ENCODE data around the gene CTBP2. TPM values are rescaled to one million over a fixed set of nuclear protein-coding genes. Genes with fewer than 3 reads are reported as not detected.

The CTBP2 gene
- total RNA-seq, 1 donor from 2014 or later, result 73.0 TPM

GRCh38 chr10:125128397-125129075, 31.8 kb downstream of the CTBP2 start:
- H3K36me3 ChIP-seq, result peaks cover 27% of the 10 kb centered on the region
- no peak overlapping the region for H3K4me3 ChIP-seq
- ATAC-seq, result no peak
- no peaks in the 10 kb centered on the region for H3K27me3 ChIP-seq (ENCODE audit: low read depth)
- peaks cover 34% of the 10 kb centered on the region for H3K4me1 ChIP-seq
- TF ChIP-seq, protein P1, sequence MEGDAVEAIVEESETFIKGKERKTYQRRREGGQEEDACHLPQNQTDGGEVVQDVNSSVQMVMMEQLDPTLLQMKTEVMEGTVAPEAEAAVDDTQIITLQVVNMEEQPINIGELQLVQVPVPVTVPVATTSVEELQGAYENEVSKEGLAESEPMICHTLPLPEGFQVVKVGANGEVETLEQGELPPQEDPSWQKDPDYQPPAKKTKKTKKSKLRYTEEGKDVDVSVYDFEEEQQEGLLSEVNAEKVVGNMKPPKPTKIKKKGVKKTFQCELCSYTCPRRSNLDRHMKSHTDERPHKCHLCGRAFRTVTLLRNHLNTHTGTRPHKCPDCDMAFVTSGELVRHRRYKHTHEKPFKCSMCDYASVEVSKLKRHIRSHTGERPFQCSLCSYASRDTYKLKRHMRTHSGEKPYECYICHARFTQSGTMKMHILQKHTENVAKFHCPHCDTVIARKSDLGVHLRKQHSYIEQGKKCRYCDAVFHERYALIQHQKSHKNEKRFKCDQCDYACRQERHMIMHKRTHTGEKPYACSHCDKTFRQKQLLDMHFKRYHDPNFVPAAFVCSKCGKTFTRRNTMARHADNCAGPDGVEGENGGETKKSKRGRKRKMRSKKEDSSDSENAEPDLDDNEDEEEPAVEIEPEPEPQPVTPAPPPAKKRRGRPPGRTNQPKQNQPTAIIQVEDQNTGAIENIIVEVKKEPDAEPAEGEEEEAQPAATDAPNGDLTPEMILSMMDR (IDR thresholded peaks at IDR 0.05), result no peak
- no peaks in the 10 kb centered on the region for H3K9me3 ChIP-seq
- no peak overlapping the region for H3K27ac ChIP-seq
- intact Hi-C loops (cut with DNase I), result no loop called here
- DNase-seq, result no peak

GRCh38 chr10:125127986-125128385, 32.4 kb downstream of the CTBP2 start:
- TF ChIP-seq, protein P1 (IDR thresholded peaks at IDR 0.05), result no peak
- Histone ChIP-seq H3K4me1 (peaks cover 39% of the 10 kb centered on the region), H3K27me3 (ENCODE audit: low read depth) (no peaks in the 10 kb centered on the region), H3K4me3 (no peak overlapping the region), H3K36me3 (peaks cover 27% of the 10 kb centered on the region), H3K9me3 (no peaks in the 10 kb centered on the region), H3K27ac (no peak overlapping the region)
- intact Hi-C loops (cut with DNase I), result no loop called here
- ATAC-seq (no peak), DNase-seq (no peak)

- no peaks in the 10 kb centered on the region for H3K9me3 ChIP-seq
- DNase-seq (no peak), ATAC-seq (no peak)
- peaks cover 44% of the 10 kb centered on the region for H3K4me1 ChIP-seq
- no peak overlapping the region for H3K4me3 ChIP-seq
- no peaks in the 10 kb centered on the region for H3K27me3 ChIP-seq (ENCODE audit: low read depth)
- TF ChIP-seq, protein P1 (IDR thresholded peaks at IDR 0.05), result no peak
- no peak overlapping the region for H3K27ac ChIP-seq
- H3K36me3 ChIP-seq, result peaks cover 29% of the 10 kb centered on the region
- intact Hi-C loops (cut with DNase I), result no loop called here
These were observed 33.3 kb downstream of the CTBP2 start for GRCh38 chr10:125127110-125127509.

DNA sequence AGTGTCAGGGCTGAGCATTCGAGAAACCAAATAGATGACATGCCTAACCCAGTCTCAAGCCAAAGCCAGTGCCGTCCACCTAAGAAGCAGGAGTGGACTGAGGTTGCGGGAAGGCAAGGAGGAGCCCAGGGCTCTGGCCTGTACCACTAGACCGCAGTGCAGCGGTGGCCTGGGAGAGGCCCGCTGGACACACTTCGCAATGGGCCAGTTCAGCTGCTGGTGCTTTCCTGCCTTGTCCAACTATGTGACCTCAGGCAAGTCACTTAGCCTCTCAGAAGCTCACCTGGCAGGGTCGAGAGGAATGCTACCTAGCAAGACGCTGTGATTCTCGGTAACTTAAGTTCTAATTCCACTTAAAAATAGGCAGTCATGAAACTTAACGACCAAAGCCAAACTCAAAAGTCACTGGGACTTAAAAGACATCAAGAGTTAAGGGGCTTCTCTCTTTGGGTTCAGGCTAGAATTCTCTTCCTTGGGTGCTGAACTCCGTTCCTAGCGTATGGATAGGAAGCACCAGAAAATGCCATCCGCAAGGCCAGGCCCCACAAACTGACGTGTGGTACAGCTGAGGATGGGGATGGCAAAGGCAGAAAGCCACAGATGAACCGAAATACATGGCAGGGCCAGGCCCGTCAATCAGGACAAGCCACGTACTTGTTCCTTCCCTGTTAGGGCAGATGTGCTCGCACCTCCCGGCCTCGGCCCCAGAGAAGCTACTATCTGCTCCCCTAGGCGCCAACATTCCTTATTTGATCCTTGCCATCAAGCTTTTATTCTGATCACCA, 34.2 kb downstream of the CTBP2 start:
- DNase-seq (no peak), ATAC-seq (no peak)

GRCh38 chr10:125124907-125125306, 35.5 kb downstream of the CTBP2 start:
- Histone ChIP-seq H3K9me3 (no peaks in the 10 kb centered on the region), H3K36me3 (peaks cover 13% of the 10 kb centered on the region), H3K4me1 (peaks cover 59% of the 10 kb centered on the region), H3K4me3 (no peak overlapping the region), H3K27me3 (ENCODE audit: low read depth) (no peaks in the 10 kb centered on the region), H3K27ac (no peak overlapping the region)
- DNase-seq (no peak), ATAC-seq (no peak)
- intact Hi-C loops (cut with DNase I), result no loop called here
- TF ChIP-seq, protein P1 (IDR thresholded peaks at IDR 0.05), result no peak

More for the DNA sequence above, 34.2 kb downstream of the CTBP2 start:
- Histone ChIP-seq H3K27ac (no peak overlapping the region), H3K9me3 (no peaks in the 10 kb centered on the region), H3K27me3 (ENCODE audit: low read depth) (no peaks in the 10 kb centered on the region), H3K4me1 (peaks cover 46% of the 10 kb centered on the region), H3K36me3 (peaks cover 23% of the 10 kb centered on the region), H3K4me3 (no peak overlapping the region)
- TF ChIP-seq, protein P1 (IDR thresholded peaks at IDR 0.05), result no peak
- intact Hi-C loops (cut with DNase I), result no loop called here

All from lower lobe of right lung (tissue), 2 donors.